Breast epithelium (tissue), 3 donors: ENCODE data around the gene MRPS27.

Experiments
- POLR2A ChIP-seq: fragments of 450-650 bp; IDR thresholded peaks from one replicate; pipeline ENCODE4 v1.6.1; 2016; ENCODE audit warnings: antibody characterized with exemption, mild to moderate bottlenecking, moderate library complexity
- POLR2AphosphoS5 ChIP-seq, 3 donors: sonication (generic); formaldehyde crosslinking; IDR thresholded peaks; one replicate each; pipeline ENCODE4 v1.6.1; 2017; ENCODE audit warnings: antibody characterized with exemption in 3 of 3
- TF ChIP-seq, protein P1 (sequence below), 3 donors: fragments of 450-650 bp; IDR thresholded peaks; one replicate each; pipeline ENCODE4 v1.5.1; 2016 to 2017; ENCODE audit warnings: antibody characterized with exemption in 3 of 3, mild to moderate bottlenecking in 3 of 3, moderate library complexity in 3 of 3

GRCh38 chr5:72369301-72369700 is 49.3 kb upstream of the MRPS27 start:
- TF ChIP-seq, protein P1, sequence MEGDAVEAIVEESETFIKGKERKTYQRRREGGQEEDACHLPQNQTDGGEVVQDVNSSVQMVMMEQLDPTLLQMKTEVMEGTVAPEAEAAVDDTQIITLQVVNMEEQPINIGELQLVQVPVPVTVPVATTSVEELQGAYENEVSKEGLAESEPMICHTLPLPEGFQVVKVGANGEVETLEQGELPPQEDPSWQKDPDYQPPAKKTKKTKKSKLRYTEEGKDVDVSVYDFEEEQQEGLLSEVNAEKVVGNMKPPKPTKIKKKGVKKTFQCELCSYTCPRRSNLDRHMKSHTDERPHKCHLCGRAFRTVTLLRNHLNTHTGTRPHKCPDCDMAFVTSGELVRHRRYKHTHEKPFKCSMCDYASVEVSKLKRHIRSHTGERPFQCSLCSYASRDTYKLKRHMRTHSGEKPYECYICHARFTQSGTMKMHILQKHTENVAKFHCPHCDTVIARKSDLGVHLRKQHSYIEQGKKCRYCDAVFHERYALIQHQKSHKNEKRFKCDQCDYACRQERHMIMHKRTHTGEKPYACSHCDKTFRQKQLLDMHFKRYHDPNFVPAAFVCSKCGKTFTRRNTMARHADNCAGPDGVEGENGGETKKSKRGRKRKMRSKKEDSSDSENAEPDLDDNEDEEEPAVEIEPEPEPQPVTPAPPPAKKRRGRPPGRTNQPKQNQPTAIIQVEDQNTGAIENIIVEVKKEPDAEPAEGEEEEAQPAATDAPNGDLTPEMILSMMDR (IDR thresholded peaks at IDR 0.05) = no peak
- no peak for TF ChIP-seq POLR2AphosphoS5 (IDR thresholded peaks at IDR 0.05)
- no peak for TF ChIP-seq POLR2A
